H1 (cell line): ENCODE measurements around the gene RCAN2. TPM values are rescaled to one million over a fixed set of nuclear protein-coding genes. Genes with fewer than 3 reads are reported as not detected.

Source experiments
- CTCF ChIA-PET: fragments of 300-600 bp; sonication (Branson Sonifier 250); formaldehyde crosslinking; loops from one replicate; lab custom pipeline; 2021; ENCODE audit not compliant: partially characterized antibody; lab: Charles Lee
- POLR2A ChIA-PET: fragments of 300-600 bp; sonication (Branson Sonifier 250); formaldehyde crosslinking; loops from one replicate; lab custom pipeline; 2021; ENCODE audit warnings: inconsistent platforms; ENCODE audit not compliant: partially characterized antibody; lab: Charles Lee
- DNase-seq, 2 experiments: peaks; one replicate each; pipeline versions ENCODE4 v3.0.0 to v3.0.0-alpha.2; 2010 to 2022; ENCODE audit warnings: low spot score in 2 of 2, low read depth in 1 of 2, mixed read lengths in 1 of 2
- FAIRE-seq: peaks from 2 replicates; lab custom pipeline; 2011; peaks lifted over from hg19 to GRCh38; lab: Jason Lieb, UNC
- H2AFZ ChIP-seq: 2 replicates; pipeline ENCODE4 v1.8.1; 2012; ENCODE audit warnings: low read length, inconsistent platforms
- H2AK5ac ChIP-seq: 2 replicates; pipeline ENCODE4 v1.6.1; 2013; ENCODE audit warnings: low read depth, low read length
- H2BK120ac ChIP-seq: replicated peaks from 2 replicates; pipeline ENCODE3; 2013; ENCODE audit warnings: low read depth, low read length, inconsistent platforms
- H2BK12ac ChIP-seq: 2 replicates; pipeline ENCODE4 v1.6.1; 2013; ENCODE audit warnings: low read depth, low read length
- H2BK15ac ChIP-seq: 2 replicates; pipeline ENCODE4 v1.6.1; 2013; ENCODE audit warnings: low read length
- H2BK20ac ChIP-seq: 2 replicates; pipeline ENCODE4 v1.6.1; 2013; ENCODE audit warnings: low read length
- H2BK5ac ChIP-seq: 2 replicates; pipeline ENCODE4 v1.6.1; 2013; ENCODE audit warnings: low read depth, low read length
- H3K14ac ChIP-seq: 2 replicates; pipeline ENCODE4 v1.6.1; 2013; ENCODE audit warnings: inconsistent platforms; ENCODE audit not compliant: insufficient read length
- H3K18ac ChIP-seq: 2 replicates; pipeline ENCODE4 v1.6.1; 2013; ENCODE audit warnings: low read length; ENCODE audit errors: extremely low read depth
- H3K23ac ChIP-seq: 2 replicates; pipeline ENCODE4 v1.6.1; 2013; ENCODE audit warnings: inconsistent platforms; ENCODE audit not compliant: insufficient read length
- H3K23me2 ChIP-seq: 2 replicates; pipeline ENCODE4 v1.6.1; 2013; ENCODE audit warnings: low read depth, low read length
- H3K27ac ChIP-seq: 2 replicates; pipeline ENCODE4 v1.6.1; 2011; ENCODE audit warnings: low read depth, low read length, inconsistent platforms
- H3K27me3 ChIP-seq, 4 experiments: replicated peaks in 1 of 4; 1 replicate in 1 of 4; 2 replicates in 3 of 4; pipeline versions ENCODE4 v1.6.1 to v1.8.1; 2011 to 2013; ENCODE audit warnings: low read length in 3 of 4, mild to moderate bottlenecking in 3 of 4, inconsistent platforms in 2 of 4, mixed read lengths in 2 of 4, moderate library complexity in 1 of 4; ENCODE audit not compliant: control insufficient read depth in 3 of 4, insufficient read depth in 3 of 4; ENCODE audit errors: extremely low read depth in 1 of 4
- H3K36me3 ChIP-seq, 4 experiments: 2 replicates each; pipeline versions ENCODE4 v1.6.1 to v1.8.1; 2011 to 2013; ENCODE audit warnings: mild to moderate bottlenecking in 4 of 4, low read length in 3 of 4, moderate library complexity in 2 of 4, control low read depth in 1 of 4, inconsistent platforms in 1 of 4; ENCODE audit not compliant: insufficient read depth in 4 of 4, control insufficient read depth in 2 of 4
- H3K4ac ChIP-seq: replicated peaks from 2 replicates; pipeline ENCODE3; 2013; ENCODE audit warnings: low read length, low read depth, mixed read lengths, inconsistent platforms; ENCODE audit not compliant: insufficient read length
- H3K4me1 ChIP-seq, 4 experiments: replicated peaks in 1 of 4; 1 replicate in 1 of 4; 2 replicates in 3 of 4; pipeline versions ENCODE4 v1.6.1 to v1.8.1; 2011 to 2013; ENCODE audit warnings: low read length in 3 of 4, inconsistent platforms in 2 of 4, mixed read lengths in 1 of 4; ENCODE audit not compliant: insufficient read depth in 4 of 4, control insufficient read depth in 3 of 4
- H3K4me2 ChIP-seq, 2 experiments: 2 replicates each; pipeline versions ENCODE4 v1.6.1 to v1.8.1; 2011 to 2013; ENCODE audit warnings: low read depth in 2 of 2, low read length in 2 of 2, control low read depth in 1 of 2, inconsistent platforms in 1 of 2, mild to moderate bottlenecking in 1 of 2; ENCODE audit not compliant: insufficient read depth in 1 of 2
- H3K4me3 ChIP-seq, 4 experiments: fragments of 200-600, 300-600 bp in 1 of 4; sonication (generic), shearing (Covaris generic), sonication (Bioruptor Twin) in 1 of 4; 2 replicates each; pipeline versions ENCODE4 v1.5.1 to v1.8.1; 2011 to 2016; ENCODE audit warnings: low read length in 4 of 4, low read depth in 3 of 4, control low read depth in 2 of 4, inconsistent platforms in 2 of 4, mild to moderate bottlenecking in 2 of 4, mixed read lengths in 1 of 4, moderate library complexity in 1 of 4; ENCODE audit not compliant: insufficient read depth in 2 of 4; ENCODE audit errors: extremely low read depth in 1 of 4
- H3K56ac ChIP-seq: replicated peaks from 2 replicates; pipeline ENCODE3; 2013; ENCODE audit warnings: low read depth, mild to moderate bottlenecking, mixed read lengths, low read length, inconsistent platforms; ENCODE audit not compliant: insufficient read length
- H3K79me1 ChIP-seq: 2 replicates; pipeline ENCODE4 v1.6.1; 2013; ENCODE audit warnings: low read depth, low read length, control low read depth
- H3K79me2 ChIP-seq, 2 experiments: 2 replicates each; pipeline versions ENCODE4 v1.6.1 to v1.8.1; 2012 to 2013; ENCODE audit warnings: low read length in 2 of 2, mild to moderate bottlenecking in 2 of 2, inconsistent platforms in 1 of 2; ENCODE audit not compliant: insufficient read depth in 2 of 2, control insufficient read depth in 1 of 2
- H3K9ac ChIP-seq, 4 experiments: replicated peaks in 1 of 4; 1 replicate in 1 of 4; 2 replicates in 3 of 4; pipeline versions ENCODE4 v1.6.1 to v1.8.1; 2011 to 2013; ENCODE audit warnings: low read depth in 3 of 4, low read length in 3 of 4, control low read depth in 2 of 4, mild to moderate bottlenecking in 2 of 4, moderate library complexity in 2 of 4, inconsistent platforms in 1 of 4; ENCODE audit errors: extremely low read depth in 1 of 4
- H3K9me3 ChIP-seq, 2 experiments: 2 replicates each; pipeline versions ENCODE4 v1.6.1 to v1.8.1; 2012 to 2013; ENCODE audit warnings: mild to moderate bottlenecking in 2 of 2, moderate library complexity in 2 of 2, control low read depth in 1 of 2, inconsistent platforms in 1 of 2, low read depth in 1 of 2, low read length in 1 of 2, mixed read lengths in 1 of 2; ENCODE audit not compliant: insufficient read depth in 2 of 2
- H4K20me1 ChIP-seq, 2 experiments: replicated peaks in 1 of 2; 2 replicates each; pipeline versions ENCODE3 to v1.8.1; 2011 to 2013; ENCODE audit warnings: inconsistent platforms in 2 of 2, low read length in 2 of 2, mild to moderate bottlenecking in 1 of 2; ENCODE audit not compliant: insufficient read depth in 2 of 2, control insufficient read depth in 1 of 2
- H4K5ac ChIP-seq: 2 replicates; pipeline ENCODE4 v1.6.1; 2013; ENCODE audit warnings: low read length, low read depth, mixed read lengths, inconsistent platforms; ENCODE audit not compliant: insufficient read length
- H4K8ac ChIP-seq: 2 replicates; pipeline ENCODE4 v1.8.0; 2013; ENCODE audit warnings: mild to moderate bottlenecking, moderate library complexity, low read length, inconsistent platforms; ENCODE audit not compliant: insufficient read depth; ENCODE audit errors: extremely low read depth
- H4K91ac ChIP-seq: replicated peaks from 2 replicates; pipeline ENCODE3; 2013; ENCODE audit warnings: low read length, mixed read lengths, inconsistent platforms; ENCODE audit not compliant: insufficient read length
- CBX5 ChIP-seq: fragments of 300-800, 300-1000 bp; sonication (generic); IDR thresholded peaks from 2 replicates; pipeline ENCODE4 v1.7.1; 2016; ENCODE audit warnings: antibody characterized with exemption, low read length, low read depth
- EGR1 ChIP-seq: IDR thresholded peaks from 2 replicates; pipeline ENCODE4 v1.6.1; 2011; ENCODE audit warnings: low read depth, low read length, borderline replicate concordance
- EZH2 ChIP-seq: fragments of 200-600 bp; sonication (generic); IDR thresholded peaks from 2 replicates; pipeline ENCODE4 v1.7.1; 2012; ENCODE audit warnings: low read depth, mild to moderate bottlenecking, moderate library complexity, low read length, inconsistent platforms; ENCODE audit not compliant: severe bottlenecking
- HDAC6 ChIP-seq: IDR thresholded peaks from one replicate; pipeline ENCODE4 v1.7.1; 2012; ENCODE audit warnings: low read depth, mild to moderate bottlenecking, inconsistent platforms, low read length, moderate library complexity
- KDM4A ChIP-seq: IDR thresholded peaks from one replicate; pipeline ENCODE4 v1.7.1; 2012; ENCODE audit warnings: low read depth, mild to moderate bottlenecking, moderate library complexity, low read length, inconsistent platforms; ENCODE audit not compliant: severe bottlenecking
- POLR2AphosphoS5 ChIP-seq: IDR thresholded peaks from 2 replicates; pipeline ENCODE4 v1.6.1; 2011; ENCODE audit warnings: low read depth, low read length
- SIN3A ChIP-seq, 2 experiments: IDR thresholded peaks in 1 of 2; conservative IDR thresholded peaks in 1 of 2; 2 replicates each; pipeline ENCODE4 v1.6.1; 2011 to 2012; ENCODE audit warnings: low read length in 2 of 2, improper control_type of control experiment in 1 of 2, low read depth in 1 of 2, mild to moderate bottlenecking in 1 of 2
- SP1 ChIP-seq: IDR thresholded peaks from 2 replicates; pipeline ENCODE4 v1.6.1; 2011; ENCODE audit warnings: low read depth, low read length
- SP4 ChIP-seq: IDR thresholded peaks from 2 replicates; pipeline ENCODE4 v1.6.1; 2012; ENCODE audit warnings: low read length, inconsistent platforms
- WGBS, 2 experiments: shearing (Covaris generic) in 1 of 2; methylation state at CpG; one replicate each; pipeline versions ENCODE4 v1.1.6 to v1.1.7; 2013 to 2015; ENCODE audit warnings: low lambda C conversion rate in 2 of 2, mixed read lengths in 2 of 2, inconsistent platforms in 1 of 2, low coverage in 1 of 2, missing lambda C conversion rate in 1 of 2; ENCODE audit not compliant: insufficient replicate concordance in 2 of 2, insufficient coverage in 1 of 2, insufficient read length in 1 of 2; ENCODE audit errors: extremely low coverage in 1 of 2, missing lambda C conversion rate in 1 of 2; 5-methylcytosine and 5-hydroxymethylcytosine counted together
- polyA plus RNA-seq, 7 experiments: library from polyadenylated mRNA; depleted of rRNA in 3 of 7; stranded (reverse) in 5 of 7; unstranded in 2 of 7; fragments of >200 nt in 5 of 7; fragments of 200-250 nt in 2 of 7; gene quantifications; 1 replicate in 5 of 7; 2 replicates in 1 of 7; 4 replicates in 1 of 7; pipeline versions ENCODE4 v1.2.1 to v1.2.3, GENCODE V29; 2011 to 2013; ENCODE audit warnings: missing spikeins in 2 of 7, mixed read lengths in 2 of 7
- total RNA-seq: library from RNA; stranded (reverse); fragmentation: NEBNext Ultra II Directional; extraction: Animal tissue kit (Norgen Biotek cat#: 25700); gene quantifications from 2 replicates; pipeline ENCODE4 v1.2.1, GENCODE V29; 2021

RCAN2 gene
- total and polyA plus RNA-seq, 2 of the 8 experiments (the other 6 are each of a cell fraction or from before 2014, with no cell fraction given): 5.0 to 8.5 TPM

DNA sequence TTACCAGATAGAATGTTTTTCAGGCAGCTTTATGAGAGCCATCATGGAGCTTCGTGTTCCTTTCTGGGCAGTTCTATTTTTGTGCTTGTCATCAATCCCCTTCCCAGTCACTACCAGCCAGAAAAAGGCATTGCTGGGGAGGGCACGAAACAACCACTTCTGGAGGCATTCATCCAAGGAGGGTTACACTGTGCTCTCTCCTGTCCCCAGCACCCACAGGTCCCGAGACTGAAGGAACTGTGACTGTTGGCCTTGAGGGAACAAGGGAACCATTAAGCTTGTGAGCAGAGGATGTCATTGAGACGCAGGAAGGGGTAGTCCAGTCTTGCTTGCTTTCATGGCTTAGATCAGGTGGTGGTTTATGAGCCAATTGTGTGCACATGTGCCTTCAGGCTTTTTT lies 300.4 kb downstream of the RCAN2 start:
- FAIRE-seq: no peak
- TF ChIP-seq HDAC6: no peak
- no peak for TF ChIP-seq EGR1
- TF ChIP-seq SP4: no peak
- TF ChIP-seq KDM4A: no peak
- no peak for TF ChIP-seq SIN3A (conservative IDR thresholded peaks at IDR 0.05 in 1 of 2, IDR thresholded peaks at IDR 0.05 in 1 of 2; ENCODE audit: low read depth in 1 of 2, low read length in 2 of 2)
- TF ChIP-seq SP1: no peak
- no peak for TF ChIP-seq POLR2AphosphoS5
- no peak for TF ChIP-seq CBX5
- no peak for TF ChIP-seq EZH2

More for the DNA sequence above, 300.4 kb downstream of the RCAN2 start:
- Histone ChIP-seq H3K23me2 (no peaks in the 10 kb centered on the region; the same call in 1 of the 2 replicates), H2AK5ac (no peak overlapping the region), H3K27ac (no peak overlapping the region), H2BK5ac (no peak overlapping the region), H2BK20ac (no peak overlapping the region), H3K4ac (no peak overlapping the region), H2BK120ac (no peak overlapping the region), H3K4me3 (no peak overlapping the region), H3K36me3 (no peaks in the 10 kb centered on the region), H3K9ac (no peak overlapping the region), H3K23ac (no peak overlapping the region), H4K20me1 (no peaks in the 10 kb centered on the region), H4K5ac (no peak overlapping the region), H4K91ac (no peak overlapping the region), H3K14ac (no peak overlapping the region), H3K79me2 (no peaks in the 10 kb centered on the region), H3K56ac (no peak overlapping the region), H3K18ac (no peak overlapping the region), H2AFZ (0 out of 2 replicates have a peak overlapping the region, but pooled peaks have one; percentile 42), H3K27me3 (no peaks in the 10 kb centered on the region), H2BK12ac (no peak overlapping the region), H4K8ac (no peak overlapping the region), H2BK15ac (no peak overlapping the region), H3K4me1 (no peaks in the 10 kb centered on the region), H3K9me3 (no peaks in the 10 kb centered on the region), H3K4me2 (no peak overlapping the region), H3K79me1 (no peaks in the 10 kb centered on the region)
- no peak for DNase-seq
- WGBS, 2 experiments: 91% methylated on average over 4 of the region's 4 CpGs; no CpG with 5 or more reads in 1 of the 2 experiments
- CTCF ChIA-PET: no interaction called here
- POLR2A ChIA-PET: no interaction called here
